SH-SY5Y (cell line): Measurements from ENCODE around the gene NFKBIE.

ENCODE experiments used
- GATA2 ChIP-seq: IDR thresholded peaks from 2 replicates; pipeline ENCODE4 v1.6.1; 2011; ENCODE audit warnings: mild to moderate bottlenecking, low read depth, low read length
- GATA3 ChIP-seq: IDR thresholded peaks from 2 replicates; pipeline ENCODE4 v1.6.1; 2011; ENCODE audit warnings: low read depth, mild to moderate bottlenecking, low read length, moderate library complexity

NFKBIE gene

GRCh38 chr6:44265007-44265721 is at the start of gene NFKBIE:
NFKBIE (minus strand) TSS chr6:44265551; CDS start chr6:44265346, 205 bp downstream.
- TF ChIP-seq GATA2, result no peak
- no peak for TF ChIP-seq GATA3

- TF ChIP-seq GATA2 (0 out of 2 replicates have a peak, but pooled peaks have one; percentile 25), GATA3 (no peak)
Observed at GRCh38 chr6:44312901-44313788, 47.8 kb upstream of the NFKBIE start, which contains the start of gene AARS2. AARS2 (minus strand) TSS chr6:44313347; CDS start chr6:44313323, 24 bp downstream.

GRCh38 chr6:44311767-44312166 is 46.4 kb upstream of the NFKBIE start:
- TF ChIP-seq GATA3 (no peak), GATA2 (no peak)

GRCh38 chr6:44311304-44311703 is 46.0 kb upstream of the NFKBIE start:
- TF ChIP-seq GATA3 (no peak), GATA2 (no peak)

GRCh38 chr6:44310241-44310640 is 44.9 kb upstream of the NFKBIE start:
- TF ChIP-seq GATA3 (no peak), GATA2 (no peak)

- TF ChIP-seq GATA2, result no peak
- no peak for TF ChIP-seq GATA3
Observed at GRCh38 chr6:44309631-44310030, 44.3 kb upstream of the NFKBIE start.

GRCh38 chr6:44309092-44309491 is 43.7 kb upstream of the NFKBIE start:
- TF ChIP-seq GATA3 (no peak), GATA2 (no peak)

- TF ChIP-seq GATA2, result no peak
Observed at GRCh38 chr6:44307217-44307616, 41.9 kb upstream of the NFKBIE start.

GRCh38 chr6:44306710-44307109 is 41.4 kb upstream of the NFKBIE start:
- no peak for TF ChIP-seq GATA3
- TF ChIP-seq GATA2, result no peak

GRCh38 chr6:44305200-44305725 is 39.9 kb upstream of the NFKBIE start:
- no peak for TF ChIP-seq GATA3
- no peak for TF ChIP-seq GATA2

GRCh38 chr6:44304282-44305199 is 39.2 kb upstream of the NFKBIE start:
- TF ChIP-seq GATA3 (no peak), GATA2 (no peak)

- TF ChIP-seq GATA2 (no peak), GATA3 (no peak)
Observed at GRCh38 chr6:44303842-44304241, 38.5 kb upstream of the NFKBIE start.

- TF ChIP-seq GATA3, result no peak
- TF ChIP-seq GATA2, result no peak
Observed at GRCh38 chr6:44302856-44303255, 37.5 kb upstream of the NFKBIE start.
